Prostate gland (tissue), 2 donors: Measurements from ENCODE around the gene PNKP.

Source experiments
- CTCF ChIP-seq, 4 experiments: fragments of 200-600 bp in 2 of 4; fragments of 450-650 bp in 2 of 4; sonication (generic) in 2 of 4; IDR thresholded peaks; 1 replicate in 3 of 4; 2 replicates in 1 of 4; pipeline ENCODE4 v1.5.1; 2016 to 2019; ENCODE audit warnings: antibody characterized with exemption in 4 of 4, mild to moderate bottlenecking in 2 of 4, moderate library complexity in 2 of 4
- POLR2A ChIP-seq: fragments of 450-650 bp; IDR thresholded peaks from one replicate; pipeline ENCODE4 v1.6.1; 2016; ENCODE audit warnings: antibody characterized with exemption, mild to moderate bottlenecking
- POLR2AphosphoS5 ChIP-seq: sonication (generic); formaldehyde crosslinking; IDR thresholded peaks from one replicate; pipeline ENCODE4 v1.6.1; 2017; ENCODE audit warnings: antibody characterized with exemption

- TF ChIP-seq POLR2AphosphoS5 (no peak), CTCF (IDR thresholded peaks at IDR 0.05) (no peak), POLR2A (no peak)
These were observed 28.3 kb downstream of the PNKP start for GRCh38 chr19:49838885-49839588.
